Upper lobe of left lung (tissue), 4 donors: ENCODE measurements around the gene CAPN3.

Source experiments
- EP300 ChIP-seq, 4 donors: sonication (generic); formaldehyde crosslinking; IDR thresholded peaks; one replicate each; pipeline ENCODE4 v1.5.1; 2017; ENCODE audit warnings: antibody characterized with exemption in 4 of 4, control low read depth in 2 of 4
- POLR2A ChIP-seq, 4 donors: fragments of 450-650 bp; IDR thresholded peaks; one replicate each; pipeline ENCODE4 v1.5.1; 2016 to 2017; ENCODE audit warnings: antibody characterized with exemption in 4 of 4, mild to moderate bottlenecking in 2 of 4
- POLR2AphosphoS5 ChIP-seq, 2 donors: sonication (generic); formaldehyde crosslinking; IDR thresholded peaks; one replicate each; pipeline ENCODE4 v1.5.1; 2017; ENCODE audit warnings: antibody characterized with exemption in 2 of 2
- TF ChIP-seq, protein P1 (sequence below), 6 experiments: fragments of 450-650 bp in 4 of 6; fragments of 200-600 bp in 2 of 6; sonication (generic) in 2 of 6; IDR thresholded peaks; one replicate each; pipeline ENCODE4 v1.5.1; 2016 to 2019; ENCODE audit warnings: antibody characterized with exemption in 6 of 6

GRCh38 chr15:42371096-42371495 is 11.8 kb downstream of the CAPN3 start:
- TF ChIP-seq, protein P1, sequence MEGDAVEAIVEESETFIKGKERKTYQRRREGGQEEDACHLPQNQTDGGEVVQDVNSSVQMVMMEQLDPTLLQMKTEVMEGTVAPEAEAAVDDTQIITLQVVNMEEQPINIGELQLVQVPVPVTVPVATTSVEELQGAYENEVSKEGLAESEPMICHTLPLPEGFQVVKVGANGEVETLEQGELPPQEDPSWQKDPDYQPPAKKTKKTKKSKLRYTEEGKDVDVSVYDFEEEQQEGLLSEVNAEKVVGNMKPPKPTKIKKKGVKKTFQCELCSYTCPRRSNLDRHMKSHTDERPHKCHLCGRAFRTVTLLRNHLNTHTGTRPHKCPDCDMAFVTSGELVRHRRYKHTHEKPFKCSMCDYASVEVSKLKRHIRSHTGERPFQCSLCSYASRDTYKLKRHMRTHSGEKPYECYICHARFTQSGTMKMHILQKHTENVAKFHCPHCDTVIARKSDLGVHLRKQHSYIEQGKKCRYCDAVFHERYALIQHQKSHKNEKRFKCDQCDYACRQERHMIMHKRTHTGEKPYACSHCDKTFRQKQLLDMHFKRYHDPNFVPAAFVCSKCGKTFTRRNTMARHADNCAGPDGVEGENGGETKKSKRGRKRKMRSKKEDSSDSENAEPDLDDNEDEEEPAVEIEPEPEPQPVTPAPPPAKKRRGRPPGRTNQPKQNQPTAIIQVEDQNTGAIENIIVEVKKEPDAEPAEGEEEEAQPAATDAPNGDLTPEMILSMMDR (IDR thresholded peaks at IDR 0.05), result no peak
- TF ChIP-seq POLR2AphosphoS5 (IDR thresholded peaks at IDR 0.05), result no peak
- TF ChIP-seq POLR2A (IDR thresholded peaks at IDR 0.05), result no peak
- no peak for TF ChIP-seq EP300 (IDR thresholded peaks at IDR 0.05)
